ENCODE results near the gene DCDC1.

Gene DCDC1

GRCh38 chr11:31231601-31232000 lies 137.9 kb downstream of the DCDC1 start:
- no peak for DNase-seq

- no peak for DNase-seq
Observed at GRCh38 chr11:31218847-31219246, 150.7 kb downstream of the DCDC1 start.

- DNase-seq = no peak
Observed at GRCh38 chr11:31214372-31214771, 155.2 kb downstream of the DCDC1 start.

- DNase-seq = no peak
Observed at GRCh38 chr11:31199378-31199777, 170.2 kb downstream of the DCDC1 start.

GRCh38 chr11:31173926-31174680 lies 195.4 kb downstream of the DCDC1 start:
- DNase-seq = no peak

GRCh38 chr11:31160504-31161422 lies 208.8 kb downstream of the DCDC1 start:
- DNase-seq = no peak

GRCh38 chr11:31150841-31151240 lies 218.7 kb downstream of the DCDC1 start:
- DNase-seq = no peak

GRCh38 chr11:31150011-31150410 lies 219.5 kb downstream of the DCDC1 start:
- DNase-seq = no peak

GRCh38 chr11:31141789-31142188 lies 227.8 kb downstream of the DCDC1 start:
- DNase-seq = no peak

- no peak for DNase-seq
Observed at GRCh38 chr11:31139479-31139878, 230.1 kb downstream of the DCDC1 start.

GRCh38 chr11:31132531-31133421 lies 236.8 kb downstream of the DCDC1 start:
- DNase-seq = no peak

- no peak for DNase-seq
Observed at GRCh38 chr11:31131760-31132159, 237.8 kb downstream of the DCDC1 start.

- no peak for DNase-seq
Observed at GRCh38 chr11:31127290-31127689, 242.2 kb downstream of the DCDC1 start.

GRCh38 chr11:31120428-31120827 lies 249.1 kb downstream of the DCDC1 start:
- no peak for DNase-seq

GRCh38 chr11:31118566-31118965 lies 251.0 kb downstream of the DCDC1 start:
- no peak for DNase-seq

- no peak for DNase-seq
Observed at GRCh38 chr11:31117038-31117437, 252.5 kb downstream of the DCDC1 start.

- DNase-seq = no peak
Observed at GRCh38 chr11:31114442-31114841, 255.1 kb downstream of the DCDC1 start.

GRCh38 chr11:31110830-31111229 lies 258.7 kb downstream of the DCDC1 start:
- DNase-seq = no peak

GRCh38 chr11:31109446-31109845 lies 260.1 kb downstream of the DCDC1 start:
- DNase-seq = no peak

- DNase-seq = no peak
Observed at GRCh38 chr11:31107649-31108048, 261.9 kb downstream of the DCDC1 start.

- DNase-seq = peak; percentile 76
Observed at GRCh38 chr11:31106968-31107576, 262.5 kb downstream of the DCDC1 start.

- DNase-seq = no peak
Observed at GRCh38 chr11:31106326-31106725, 263.2 kb downstream of the DCDC1 start.

- no peak for DNase-seq
Observed at GRCh38 chr11:31102875-31103274, 266.7 kb downstream of the DCDC1 start.
